Measurements from ENCODE around the gene HBM. TPM values are rescaled to one million over a fixed set of nuclear protein-coding genes. Genes with fewer than 3 reads are reported as not detected.

HBM gene, protein sequence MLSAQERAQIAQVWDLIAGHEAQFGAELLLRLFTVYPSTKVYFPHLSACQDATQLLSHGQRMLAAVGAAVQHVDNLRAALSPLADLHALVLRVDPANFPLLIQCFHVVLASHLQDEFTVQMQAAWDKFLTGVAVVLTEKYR
- 11.9 TPM for polyA plus RNA-seq
- long read RNA-seq, donor 1, partial matches to known transcripts: 0 of 4 reads
- long read RNA-seq, donor 1, other reads (novel, unspliced or antisense): 0 of 4 reads
- long read RNA-seq, donor 2, partial matches to known transcripts: 0 of 1 reads
- long read RNA-seq, donor 2, other reads (novel, unspliced or antisense): 0 of 1 reads
- long read RNA-seq, donor 3: 0 reads
- long read RNA-seq, donor 4: 0 reads
- long read RNA-seq, donor 5, transcript HBM-201 (3 exons, 506 nt): major isoform, 10 of 10 reads
- long read RNA-seq, donor 5, partial matches to known transcripts: 0 of 10 reads
- long read RNA-seq, donor 5, other reads (novel, unspliced or antisense): 0 of 10 reads
- long read RNA-seq, donor 6, transcript HBM-201 (3 exons, 506 nt): major isoform, 5 of 5 reads
- long read RNA-seq, donor 6, partial matches to known transcripts: 0 of 5 reads
- long read RNA-seq, donor 6, other reads (novel, unspliced or antisense): 0 of 5 reads
- long read RNA-seq, donor 7, transcript HBM-201 (3 exons, 506 nt): major isoform, 18 of 18 reads
- long read RNA-seq, donor 7, partial matches to known transcripts: 0 of 18 reads
- long read RNA-seq, donor 7, other reads (novel, unspliced or antisense): 0 of 18 reads
- long read RNA-seq, donor 8, transcript HBM-201 (3 exons, 506 nt): major isoform, 5 of 11 reads
- long read RNA-seq, donor 8, partial matches to known transcripts: 6 of 11 reads
- long read RNA-seq, donor 8, other reads (novel, unspliced or antisense): 0 of 11 reads
- long read RNA-seq, donor 9, partial matches to known transcripts: 0 of 2 reads
- long read RNA-seq, donor 9, other reads (novel, unspliced or antisense): 0 of 2 reads
- long read RNA-seq, donor 10, transcript HBM-201 (3 exons, 506 nt): major isoform, 7 of 7 reads
- long read RNA-seq, donor 10, partial matches to known transcripts: 0 of 7 reads
- long read RNA-seq, donor 10, other reads (novel, unspliced or antisense): 0 of 7 reads
- long read RNA-seq, donor 11: 0 reads

DNA sequence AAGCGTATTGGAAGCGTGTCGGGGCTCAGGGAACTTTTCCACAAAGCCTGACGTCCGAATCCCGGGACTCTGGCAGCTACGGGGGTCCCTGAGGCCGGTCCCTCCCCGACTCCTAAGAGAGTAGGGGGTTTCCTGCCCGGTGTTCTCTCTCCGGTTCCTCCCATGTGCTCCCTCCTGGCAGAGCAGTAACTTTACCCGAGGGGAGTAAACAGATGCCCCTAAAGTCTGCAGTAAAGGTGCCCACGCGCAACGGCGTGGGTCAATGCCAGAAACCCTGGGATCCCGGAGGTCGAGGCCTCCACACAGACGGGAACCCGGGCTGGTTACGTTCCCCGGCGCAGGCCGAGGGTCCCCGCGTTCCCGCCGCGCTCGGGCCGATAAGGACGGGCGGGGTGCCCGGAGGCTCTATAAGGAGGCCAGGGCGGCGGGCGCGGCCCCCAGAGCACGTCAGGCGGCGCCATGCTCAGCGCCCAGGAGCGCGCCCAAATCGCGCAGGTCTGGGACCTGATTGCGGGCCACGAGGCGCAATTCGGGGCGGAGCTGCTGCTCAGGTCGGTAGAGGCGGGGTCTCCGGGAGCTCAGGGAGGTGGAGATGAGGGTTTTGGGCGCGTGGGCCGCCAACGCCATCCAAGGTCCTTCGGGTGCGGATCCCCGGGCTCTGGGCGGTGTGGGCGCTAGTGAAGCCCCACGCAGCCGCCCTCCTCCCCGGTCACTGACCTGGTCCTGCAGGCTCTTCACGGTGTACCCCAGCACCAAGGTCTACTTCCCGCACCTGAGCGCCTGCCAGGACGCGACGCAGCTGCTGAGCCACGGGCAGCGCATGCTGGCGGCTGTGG is at the start of gene HBM:
TSS of gene HBM (plus strand) at position 440 of the 836 bp plus-strand sequence. CDS start at position 460, 20 bp downstream.
- H3K27me3 ChIP-seq (ENCODE audit: control insufficient read depth, insufficient read depth, low read length): peaks cover 71% of the 10 kb centered on the region
- H3K36me3 ChIP-seq (ENCODE audit: control insufficient read depth, insufficient read depth, low read length): no peaks in the 10 kb centered on the region
- H3K4me3 ChIP-seq (ENCODE audit: low read length): no peak within 1 kb of the TSS
- H3K27ac ChIP-seq (ENCODE audit: low read length): no peak within 1 kb of the TSS
- no peak for DNase-seq
- H3K9me3 ChIP-seq (ENCODE audit: control insufficient read depth, low read depth, low read length): peaks cover 10% of the 10 kb centered on the region
- peaks cover 7% of the 10 kb centered on the region for H3K4me1 ChIP-seq (ENCODE audit: control insufficient read depth, insufficient read depth, low read length)
- no CpG with 5 or more reads among the region's 75 CpGs for WGBS (ENCODE audit: insufficient coverage, low lambda C conversion rate)

DNA sequence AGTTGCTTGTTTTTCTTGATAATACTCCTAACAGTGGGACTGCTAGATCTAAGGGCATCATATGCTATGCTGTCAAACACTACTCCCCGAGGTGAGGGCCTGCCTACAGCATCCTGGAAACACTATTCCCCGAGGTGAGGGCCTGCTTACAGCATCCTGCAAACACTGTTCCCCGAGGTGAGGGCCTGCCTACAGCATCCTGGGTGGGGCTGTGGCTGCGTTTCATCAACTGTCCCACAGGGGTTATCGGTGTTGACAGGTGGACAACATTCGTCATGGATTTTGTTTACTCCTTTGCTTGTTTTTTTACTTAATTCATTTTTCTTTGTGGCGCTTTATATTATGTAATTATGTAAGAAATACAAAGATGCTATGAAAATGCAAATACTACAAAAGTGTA is 49.8 kb upstream of the HBM start:
- H3K36me3 ChIP-seq (ENCODE audit: control insufficient read depth, insufficient read depth, low read length): peaks cover 39% of the 10 kb centered on the region
- no peaks in the 10 kb centered on the region for H3K27me3 ChIP-seq (ENCODE audit: control insufficient read depth, insufficient read depth, low read length)
- H3K4me3 ChIP-seq (ENCODE audit: low read length): no peak overlapping the region
- H3K4me1 ChIP-seq (ENCODE audit: control insufficient read depth, insufficient read depth, low read length): peaks cover 3% of the 10 kb centered on the region
- WGBS (ENCODE audit: insufficient coverage, low lambda C conversion rate): 100% methylated on average over 1 of the region's 7 CpGs
- no peaks in the 10 kb centered on the region for H3K9me3 ChIP-seq (ENCODE audit: control insufficient read depth, low read depth, low read length)
- H3K27ac ChIP-seq (ENCODE audit: low read length): no peak overlapping the region
- DNase-seq: no peak

DNA sequence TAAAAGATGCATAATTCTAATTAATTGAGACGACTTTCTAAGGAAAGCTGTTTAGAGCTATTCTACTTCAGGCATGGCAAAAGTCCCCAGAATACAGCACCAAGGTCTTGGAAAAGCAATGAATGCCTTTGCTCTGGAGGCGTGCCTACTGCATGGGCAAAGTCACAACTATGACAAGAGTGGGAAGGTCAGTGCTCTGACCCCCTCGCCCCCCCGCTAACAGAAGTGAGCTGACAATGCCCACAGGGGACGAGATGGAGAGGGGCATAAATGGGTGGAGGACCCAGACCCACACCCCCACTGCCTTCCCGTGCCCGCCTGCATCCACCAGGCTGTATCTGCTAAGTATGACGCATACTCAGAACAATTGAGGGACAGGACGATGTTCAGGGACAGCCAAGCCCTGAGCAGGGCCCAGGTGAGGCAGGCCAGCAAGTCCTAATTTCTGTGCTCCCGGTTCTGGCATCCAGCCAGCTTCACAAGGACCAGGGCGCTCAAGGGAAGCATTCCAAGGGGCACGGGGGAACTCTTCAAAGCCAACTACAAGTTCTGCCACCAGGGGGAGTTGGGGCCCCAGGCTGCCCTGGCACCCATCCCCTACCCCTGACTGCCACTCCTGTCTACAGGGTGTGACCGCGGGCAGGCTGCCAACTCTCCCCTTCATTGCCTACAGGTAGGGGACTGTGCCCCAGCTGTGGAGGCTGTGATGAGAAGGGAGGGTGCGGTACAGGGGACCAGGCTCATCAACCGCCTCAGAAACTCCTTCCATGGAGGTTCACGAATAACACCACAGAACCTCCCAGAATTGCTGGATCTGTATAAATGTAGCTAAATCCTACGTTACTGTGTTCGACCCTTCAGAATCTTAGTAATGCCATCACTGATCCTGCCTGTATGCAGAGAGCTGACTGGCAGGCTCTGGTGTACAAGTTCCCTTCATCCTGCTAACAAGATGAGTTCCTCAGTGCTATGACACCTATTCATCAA is 48.1 kb upstream of the HBM start:
- no CpG with 5 or more reads among the region's 19 CpGs for WGBS (ENCODE audit: insufficient coverage, low lambda C conversion rate)
- Histone ChIP-seq H3K27ac (ENCODE audit: low read length) (no peak overlapping the region), H3K4me3 (ENCODE audit: low read length) (no peak overlapping the region), H3K4me1 (ENCODE audit: control insufficient read depth, insufficient read depth, low read length) (peaks cover 3% of the 10 kb centered on the region), H3K27me3 (ENCODE audit: control insufficient read depth, insufficient read depth, low read length) (no peaks in the 10 kb centered on the region), H3K36me3 (ENCODE audit: control insufficient read depth, insufficient read depth, low read length) (peaks cover 30% of the 10 kb centered on the region), H3K9me3 (ENCODE audit: control insufficient read depth, low read depth, low read length) (no peaks in the 10 kb centered on the region)
- peak; percentile 67 to 77 for DNase-seq

DNA sequence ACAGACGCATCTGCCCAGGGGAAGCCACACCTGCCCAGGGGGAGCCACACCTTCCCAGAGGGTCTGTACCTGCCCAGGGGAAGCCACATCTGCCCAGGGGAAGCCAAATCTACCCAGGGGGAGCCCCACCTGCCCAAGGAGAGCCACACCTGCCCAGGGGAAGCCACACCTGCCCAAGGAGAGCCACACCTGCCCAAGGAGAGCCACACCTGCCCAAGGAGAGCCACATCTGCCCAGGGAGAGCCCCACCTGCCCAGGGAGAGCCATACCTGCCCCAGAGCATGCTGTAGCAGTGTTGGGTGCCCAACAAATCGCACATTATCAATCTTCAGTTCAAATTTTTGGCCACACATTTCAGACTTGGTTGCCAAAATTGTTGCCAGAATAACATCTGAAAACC is 46.9 kb upstream of the HBM start:
- no peaks in the 10 kb centered on the region for H3K9me3 ChIP-seq (ENCODE audit: control insufficient read depth, low read depth, low read length)
- DNase-seq: no peak
- peaks cover 25% of the 10 kb centered on the region for H3K36me3 ChIP-seq (ENCODE audit: control insufficient read depth, insufficient read depth, low read length)
- no peaks in the 10 kb centered on the region for H3K27me3 ChIP-seq (ENCODE audit: control insufficient read depth, insufficient read depth, low read length)
- H3K4me1 ChIP-seq (ENCODE audit: control insufficient read depth, insufficient read depth, low read length): peaks cover 3% of the 10 kb centered on the region
- no peak overlapping the region for H3K27ac ChIP-seq (ENCODE audit: low read length)
- no peak overlapping the region for H3K4me3 ChIP-seq (ENCODE audit: low read length)
- WGBS (ENCODE audit: insufficient coverage, low lambda C conversion rate): no CpG with 5 or more reads among the region's 2 CpGs

DNA sequence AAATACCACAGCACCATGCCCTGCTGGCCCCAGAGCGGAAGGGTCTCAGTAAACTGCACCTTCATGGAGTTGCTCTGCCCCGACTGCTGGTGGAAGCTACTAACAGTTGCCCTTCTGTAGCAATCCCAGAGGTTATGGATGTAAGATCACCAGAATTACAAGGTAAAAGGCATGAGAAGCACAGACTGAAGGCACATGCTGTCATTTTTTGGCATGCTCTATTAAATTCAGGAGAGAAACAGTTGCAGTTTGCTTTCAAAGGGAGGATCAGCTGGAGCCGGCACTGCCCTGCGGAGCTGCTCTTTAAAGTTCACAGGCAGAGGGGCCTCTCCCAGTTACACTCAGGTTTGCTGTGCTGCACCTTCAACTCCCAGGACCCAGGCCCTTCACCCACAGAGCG is 46.5 kb upstream of the HBM start:
- Histone ChIP-seq H3K4me1 (ENCODE audit: control insufficient read depth, insufficient read depth, low read length) (peaks cover 3% of the 10 kb centered on the region), H3K27me3 (ENCODE audit: control insufficient read depth, insufficient read depth, low read length) (no peaks in the 10 kb centered on the region), H3K4me3 (ENCODE audit: low read length) (no peak overlapping the region), H3K9me3 (ENCODE audit: control insufficient read depth, low read depth, low read length) (no peaks in the 10 kb centered on the region), H3K36me3 (ENCODE audit: control insufficient read depth, insufficient read depth, low read length) (peaks cover 21% of the 10 kb centered on the region), H3K27ac (ENCODE audit: low read length) (no peak overlapping the region)
- no CpG with 5 or more reads among the region's 5 CpGs for WGBS (ENCODE audit: insufficient coverage, low lambda C conversion rate)
- DNase-seq: no peak

DNA sequence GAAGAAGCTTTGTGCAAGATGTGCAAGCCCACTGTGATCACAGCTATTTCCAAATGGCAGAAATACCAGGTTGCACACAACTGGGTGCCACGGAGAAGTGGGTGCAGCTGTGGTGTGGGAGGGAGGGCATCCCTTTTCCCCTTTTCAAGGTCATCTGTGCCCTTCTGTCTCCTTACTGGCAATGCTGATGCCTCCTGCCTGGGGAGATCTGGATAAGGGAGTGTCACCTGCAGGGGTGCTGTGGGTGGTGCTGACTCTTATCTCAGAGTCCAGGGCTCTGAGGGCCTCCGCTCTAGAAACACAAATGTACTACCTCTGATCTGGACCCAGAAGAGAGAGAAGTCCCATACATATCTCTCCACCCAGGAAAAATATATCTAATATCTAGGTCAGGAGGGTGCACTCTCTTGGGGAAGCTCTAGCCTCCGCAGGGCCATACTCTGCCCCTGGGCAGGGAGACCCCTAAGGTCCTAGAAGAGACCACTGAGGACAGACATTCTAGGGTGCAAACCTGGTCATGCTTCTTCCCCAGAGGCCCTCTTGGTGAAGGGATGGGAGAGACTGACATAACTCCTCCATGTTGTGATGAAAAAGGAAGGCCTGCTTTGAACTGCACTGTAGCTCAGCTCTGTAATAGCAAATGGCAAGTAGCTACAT is 45.8 kb upstream of the HBM start:
- Histone ChIP-seq H3K27ac (ENCODE audit: low read length) (no peak overlapping the region), H3K4me1 (ENCODE audit: control insufficient read depth, insufficient read depth, low read length) (peaks cover 3% of the 10 kb centered on the region), H3K9me3 (ENCODE audit: control insufficient read depth, low read depth, low read length) (no peaks in the 10 kb centered on the region), H3K27me3 (ENCODE audit: control insufficient read depth, insufficient read depth, low read length) (no peaks in the 10 kb centered on the region), H3K4me3 (ENCODE audit: low read length) (no peak overlapping the region), H3K36me3 (ENCODE audit: control insufficient read depth, insufficient read depth, low read length) (peaks cover 18% of the 10 kb centered on the region)
- DNase-seq: no peak
- WGBS (ENCODE audit: insufficient coverage, low lambda C conversion rate): no CpG with 5 or more reads among the region's 3 CpGs

DNA sequence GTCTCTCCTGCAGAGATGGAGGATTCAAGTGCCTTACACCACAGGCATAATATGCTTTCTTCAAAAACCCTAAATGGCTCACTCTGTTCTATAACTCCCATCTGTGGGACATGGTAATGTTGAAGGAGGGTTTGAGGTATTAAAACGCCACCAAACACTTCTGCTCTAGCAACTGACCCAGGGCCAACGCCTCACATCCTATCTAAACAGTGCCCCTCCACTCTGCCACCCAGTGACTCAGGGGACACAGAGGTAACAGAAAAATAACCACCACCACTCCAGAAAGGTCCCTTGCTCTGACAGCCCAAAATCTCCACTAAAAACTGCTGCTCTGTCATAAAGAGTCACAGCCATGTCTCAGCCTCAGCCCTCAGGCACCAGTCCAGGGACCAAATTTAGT is 45.0 kb upstream of the HBM start:
- no peak overlapping the region for H3K27ac ChIP-seq (ENCODE audit: low read length)
- peaks cover 3% of the 10 kb centered on the region for H3K4me1 ChIP-seq (ENCODE audit: control insufficient read depth, insufficient read depth, low read length)
- DNase-seq: no peak
- no peaks in the 10 kb centered on the region for H3K9me3 ChIP-seq (ENCODE audit: control insufficient read depth, low read depth, low read length)
- peaks cover 22% of the 10 kb centered on the region for H3K36me3 ChIP-seq (ENCODE audit: control insufficient read depth, insufficient read depth, low read length)
- no CpG with 5 or more reads among the region's 2 CpGs for WGBS (ENCODE audit: insufficient coverage, low lambda C conversion rate)
- no peak overlapping the region for H3K4me3 ChIP-seq (ENCODE audit: low read length)
- no peaks in the 10 kb centered on the region for H3K27me3 ChIP-seq (ENCODE audit: control insufficient read depth, insufficient read depth, low read length)

DNA sequence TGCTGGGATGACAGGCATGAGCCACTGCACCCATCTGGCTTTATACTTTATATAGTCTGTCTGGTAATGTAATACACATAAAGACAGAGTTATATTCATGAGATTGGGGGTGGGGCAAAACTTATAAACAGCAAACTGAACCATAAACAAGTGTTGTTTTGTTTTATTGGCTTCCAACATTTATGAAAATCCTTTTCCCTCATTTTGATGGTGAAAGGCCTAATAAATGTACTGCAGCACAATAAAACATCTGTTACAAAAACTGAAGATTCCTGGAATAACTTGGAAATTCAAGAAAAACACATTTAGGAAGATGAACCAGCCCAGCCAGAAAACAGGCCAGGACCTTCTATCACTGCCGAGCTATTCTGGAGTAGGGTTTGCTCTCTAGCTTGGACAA is 43.4 kb upstream of the HBM start:
- no peak overlapping the region for H3K27ac ChIP-seq (ENCODE audit: low read length)
- H3K9me3 ChIP-seq (ENCODE audit: control insufficient read depth, low read depth, low read length): no peaks in the 10 kb centered on the region
- no CpG with 5 or more reads among the region's 1 CpG for whole genome bisulfite sequencing (ENCODE audit: insufficient coverage, low lambda C conversion rate)
- peaks cover 3% of the 10 kb centered on the region for H3K4me1 ChIP-seq (ENCODE audit: control insufficient read depth, insufficient read depth, low read length)
- no peak overlapping the region for H3K4me3 ChIP-seq (ENCODE audit: low read length)
- H3K27me3 ChIP-seq (ENCODE audit: control insufficient read depth, insufficient read depth, low read length): no peaks in the 10 kb centered on the region
- DNase-seq: no peak
- H3K36me3 ChIP-seq (ENCODE audit: control insufficient read depth, insufficient read depth, low read length): peaks cover 13% of the 10 kb centered on the region
